ENCODE measurements around the gene ALDH1A2.

The ALDH1A2 gene

DNA sequence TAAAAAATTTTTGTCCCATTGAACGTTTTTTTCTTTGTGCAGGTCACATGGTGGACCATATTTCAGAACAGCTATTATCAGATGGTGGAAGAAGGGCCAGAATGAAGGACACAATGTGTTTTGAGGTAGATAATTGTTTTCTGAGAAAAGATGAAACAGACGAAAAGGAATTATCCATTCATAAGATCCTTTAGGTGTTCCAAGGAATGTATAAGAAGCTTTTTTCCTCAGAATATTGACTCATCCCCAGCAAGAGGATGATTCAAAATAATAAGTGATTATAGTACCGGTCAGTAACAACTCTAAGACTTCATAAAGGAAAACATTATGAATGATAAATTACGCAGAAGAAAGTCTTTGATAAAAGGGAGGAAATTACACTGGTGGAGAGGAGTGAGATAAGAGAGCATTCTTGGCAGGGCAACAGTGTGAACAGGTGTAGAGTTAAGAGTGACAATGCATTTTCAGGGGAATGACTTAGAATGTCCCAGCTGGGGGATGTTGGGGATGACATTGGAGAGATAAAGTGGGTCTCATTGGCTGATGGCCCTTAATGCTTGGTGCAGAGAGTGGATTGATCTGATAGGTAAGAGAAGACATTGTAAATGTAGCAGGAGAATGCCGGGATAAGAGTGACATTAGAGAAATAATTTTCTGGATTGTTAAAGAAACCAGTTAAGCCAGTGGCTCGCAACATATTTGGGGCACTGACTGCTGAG is 45.6 kb upstream of the ALDH1A2 start:
- TF ChIP-seq FOXP2 (optimal IDR thresholded peaks at IDR 0.05; ENCODE audit: borderline replicate concordance, extremely low read depth, extremely low read length, insufficient read depth), result no peak
- no peak for TF ChIP-seq POLR2AphosphoS5 (IDR thresholded peaks at IDR 0.05; ENCODE audit: low read depth, low read length)
- TF ChIP-seq REST (IDR thresholded peaks at IDR 0.05; ENCODE audit: insufficient read depth in 1 of 2, low read depth in 2 of 2, low read length in 2 of 2), result no peak
- no peak for TF ChIP-seq TAF1 (IDR thresholded peaks at IDR 0.05; ENCODE audit: borderline replicate concordance, insufficient read depth, low read length)
- TF ChIP-seq SIN3A (IDR thresholded peaks at IDR 0.05; ENCODE audit: borderline replicate concordance, insufficient read depth, low read length), result no peak

GRCh38 chr15:58109419-58109818 is 43.9 kb upstream of the ALDH1A2 start:
- TF ChIP-seq REST (IDR thresholded peaks at IDR 0.05; ENCODE audit: insufficient read depth in 1 of 2, low read depth in 2 of 2, low read length in 2 of 2) (no peak), FOXP2 (optimal IDR thresholded peaks at IDR 0.05; ENCODE audit: borderline replicate concordance, extremely low read depth, extremely low read length, insufficient read depth) (no peak), TAF1 (IDR thresholded peaks at IDR 0.05; ENCODE audit: borderline replicate concordance, insufficient read depth, low read length) (no peak), POLR2AphosphoS5 (IDR thresholded peaks at IDR 0.05; ENCODE audit: low read depth, low read length) (no peak), SIN3A (IDR thresholded peaks at IDR 0.05; ENCODE audit: borderline replicate concordance, insufficient read depth, low read length) (no peak)

DNA sequence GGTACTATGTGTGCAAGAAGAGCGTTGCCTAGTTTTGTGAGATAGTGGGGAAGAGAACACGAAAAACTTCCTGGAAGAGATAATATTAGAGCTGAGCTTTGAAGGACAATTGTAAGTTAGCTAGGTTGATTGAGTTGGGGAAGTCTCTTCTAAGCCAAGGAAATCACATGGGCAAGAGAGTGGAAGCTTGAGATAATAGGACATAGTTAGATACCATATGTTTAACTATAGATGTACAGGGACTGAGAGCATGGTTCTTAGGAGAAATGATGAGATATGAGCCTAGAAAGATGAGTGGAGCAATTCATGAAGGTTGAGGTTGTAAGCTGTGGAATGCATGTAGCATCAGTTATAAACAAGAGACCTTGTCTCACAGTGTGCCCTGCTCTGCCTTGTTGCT is 42.6 kb upstream of the ALDH1A2 start:
- no peak for TF ChIP-seq POLR2AphosphoS5 (IDR thresholded peaks at IDR 0.05; ENCODE audit: low read depth, low read length)
- TF ChIP-seq SIN3A (IDR thresholded peaks at IDR 0.05; ENCODE audit: borderline replicate concordance, insufficient read depth, low read length), result no peak

DNA sequence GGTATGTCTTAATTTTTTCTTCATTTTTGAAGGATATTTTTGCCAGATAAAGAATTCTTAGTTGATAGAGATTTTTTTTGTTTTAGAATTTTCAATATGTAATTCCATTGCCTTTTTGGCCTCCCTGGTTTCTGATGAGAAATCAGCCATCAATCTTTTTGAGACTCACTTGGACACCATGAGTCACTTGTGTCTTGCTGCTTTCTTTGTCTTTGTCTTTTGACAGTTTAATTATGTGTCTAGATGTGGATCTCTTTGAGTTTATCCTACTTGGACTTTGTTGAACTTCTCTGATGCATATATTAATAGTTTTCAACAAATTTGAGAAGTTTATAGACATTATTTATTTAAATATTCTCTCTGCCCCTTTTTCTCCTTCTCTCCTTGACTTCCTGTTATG is 38.0 kb upstream of the ALDH1A2 start:
- TF ChIP-seq POLR2AphosphoS5 (IDR thresholded peaks at IDR 0.05; ENCODE audit: low read depth, low read length), result no peak
- no peak for TF ChIP-seq REST (IDR thresholded peaks at IDR 0.05; ENCODE audit: insufficient read depth in 1 of 2, low read depth in 2 of 2, low read length in 2 of 2)
- TF ChIP-seq SIN3A (IDR thresholded peaks at IDR 0.05; ENCODE audit: borderline replicate concordance, insufficient read depth, low read length), result no peak
- TF ChIP-seq FOXP2 (optimal IDR thresholded peaks at IDR 0.05; ENCODE audit: borderline replicate concordance, extremely low read depth, extremely low read length, insufficient read depth), result no peak
- no peak for TF ChIP-seq TAF1 (IDR thresholded peaks at IDR 0.05; ENCODE audit: borderline replicate concordance, insufficient read depth, low read length)

- TF ChIP-seq POLR2AphosphoS5 (IDR thresholded peaks at IDR 0.05; ENCODE audit: low read depth, low read length), result no peak
- no peak for TF ChIP-seq REST (IDR thresholded peaks at IDR 0.05; ENCODE audit: insufficient read depth in 1 of 2, low read depth in 2 of 2, low read length in 2 of 2)
- TF ChIP-seq SIN3A (IDR thresholded peaks at IDR 0.05; ENCODE audit: borderline replicate concordance, insufficient read depth, low read length), result no peak
- TF ChIP-seq FOXP2 (optimal IDR thresholded peaks at IDR 0.05; ENCODE audit: borderline replicate concordance, extremely low read depth, extremely low read length, insufficient read depth), result no peak
- no peak for TF ChIP-seq TAF1 (IDR thresholded peaks at IDR 0.05; ENCODE audit: borderline replicate concordance, insufficient read depth, low read length)
These were observed 31.1 kb upstream of the ALDH1A2 start for GRCh38 chr15:58096529-58097084.

Measured in PFSK-1 (cell line).